ENCODE results near the gene LDB3. TPM values are rescaled to one million over a fixed set of nuclear protein-coding genes. Genes with fewer than 3 reads are reported as not detected.

LDB3 gene
- total and polyA plus RNA-seq, 3 donors from 2014 or later: 2.7 to 20.3 (median 3.6) TPM

DNA sequence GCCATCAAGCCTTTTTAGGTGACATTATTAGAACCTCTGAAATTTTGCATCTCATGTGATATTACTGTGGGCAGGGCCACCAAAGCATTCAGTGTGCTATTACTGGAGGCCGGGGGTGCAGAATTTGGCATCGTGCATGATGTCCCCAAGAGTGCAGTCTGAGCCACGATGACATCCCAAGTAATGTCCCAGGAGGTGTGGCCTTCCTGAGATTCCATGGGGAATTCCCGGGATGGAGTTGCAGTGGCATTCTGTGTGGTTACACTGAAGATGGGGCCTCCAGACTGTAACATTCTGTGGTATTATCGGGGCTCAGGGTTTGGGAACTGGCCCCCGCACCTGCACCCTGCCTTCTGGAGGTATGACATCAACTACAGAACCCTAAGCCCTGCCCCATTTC is 9.1 kb downstream of the LDB3 start:
- no peaks in the 10 kb centered on the region for H3K9me3 ChIP-seq
- intact Hi-C loops (cut with DNase I; ENCODE audit: low total_unique reads): no loop called here
- H3K27ac ChIP-seq: no peak overlapping the region
- 80 to 89% methylated on average over 2 to 6 of the region's 6 CpGs for WGBS, 2 donors
- no peaks in the 10 kb centered on the region for H3K36me3 ChIP-seq (ENCODE audit: low read depth, missing control alignments)
- no peak for DNase-seq
- TF ChIP-seq, protein P1, sequence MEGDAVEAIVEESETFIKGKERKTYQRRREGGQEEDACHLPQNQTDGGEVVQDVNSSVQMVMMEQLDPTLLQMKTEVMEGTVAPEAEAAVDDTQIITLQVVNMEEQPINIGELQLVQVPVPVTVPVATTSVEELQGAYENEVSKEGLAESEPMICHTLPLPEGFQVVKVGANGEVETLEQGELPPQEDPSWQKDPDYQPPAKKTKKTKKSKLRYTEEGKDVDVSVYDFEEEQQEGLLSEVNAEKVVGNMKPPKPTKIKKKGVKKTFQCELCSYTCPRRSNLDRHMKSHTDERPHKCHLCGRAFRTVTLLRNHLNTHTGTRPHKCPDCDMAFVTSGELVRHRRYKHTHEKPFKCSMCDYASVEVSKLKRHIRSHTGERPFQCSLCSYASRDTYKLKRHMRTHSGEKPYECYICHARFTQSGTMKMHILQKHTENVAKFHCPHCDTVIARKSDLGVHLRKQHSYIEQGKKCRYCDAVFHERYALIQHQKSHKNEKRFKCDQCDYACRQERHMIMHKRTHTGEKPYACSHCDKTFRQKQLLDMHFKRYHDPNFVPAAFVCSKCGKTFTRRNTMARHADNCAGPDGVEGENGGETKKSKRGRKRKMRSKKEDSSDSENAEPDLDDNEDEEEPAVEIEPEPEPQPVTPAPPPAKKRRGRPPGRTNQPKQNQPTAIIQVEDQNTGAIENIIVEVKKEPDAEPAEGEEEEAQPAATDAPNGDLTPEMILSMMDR (IDR thresholded peaks at IDR 0.05): no peak
- TF ChIP-seq POLR2A (IDR thresholded peaks at IDR 0.05): no peak
- H3K27me3 ChIP-seq: no peaks in the 10 kb centered on the region
- no peak overlapping the region for H3K4me3 ChIP-seq
- H3K4me1 ChIP-seq: peaks cover 12% of the 10 kb centered on the region

DNA sequence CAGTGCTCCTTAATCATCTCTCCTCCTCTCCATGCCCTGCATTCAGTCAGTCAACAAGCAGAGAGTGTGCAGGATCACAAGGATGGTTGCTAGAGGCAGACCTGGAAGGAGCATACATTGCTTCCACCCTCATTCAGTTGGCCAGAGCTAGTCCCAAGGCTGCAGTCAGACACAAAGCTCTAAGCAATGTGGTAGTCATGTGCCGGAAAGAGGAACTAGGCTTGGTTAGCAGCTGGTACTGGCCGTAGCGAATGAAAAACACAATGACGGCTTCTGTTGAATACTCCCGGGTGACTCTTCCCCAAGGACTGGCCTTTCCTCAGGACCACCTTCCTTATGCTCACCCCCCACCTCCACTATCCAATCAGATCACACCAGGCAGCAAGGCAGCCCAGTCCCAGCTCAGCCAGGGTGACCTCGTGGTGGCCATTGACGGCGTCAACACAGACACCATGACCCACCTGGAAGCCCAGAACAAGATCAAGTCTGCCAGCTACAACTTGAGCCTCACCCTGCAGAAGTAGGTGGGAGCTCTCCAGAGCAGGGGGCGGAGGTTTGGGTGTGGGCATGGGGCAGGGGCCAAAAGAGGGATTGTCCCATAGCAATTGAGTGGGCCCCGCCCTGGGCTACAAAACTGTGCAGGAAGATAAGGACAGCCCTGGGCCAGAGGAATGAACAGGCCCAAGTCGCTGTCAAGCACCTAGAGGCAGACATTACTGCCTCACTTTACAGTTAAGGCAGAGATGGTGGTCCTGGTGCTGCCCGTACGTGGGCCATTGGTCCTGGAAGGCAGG is 10.9 kb downstream of the LDB3 start:
- Histone ChIP-seq H3K27me3 (no peaks in the 10 kb centered on the region), H3K27ac (no peak overlapping the region), H3K9me3 (no peaks in the 10 kb centered on the region), H3K4me1 (peaks cover 4% of the 10 kb centered on the region), H3K4me3 (no peak overlapping the region), H3K36me3 (ENCODE audit: low read depth, missing control alignments) (no peaks in the 10 kb centered on the region)
- DNase-seq: no peak
- intact Hi-C loops (cut with DNase I; ENCODE audit: low total_unique reads): no loop called here
- TF ChIP-seq, protein P1 (IDR thresholded peaks at IDR 0.05): no peak
- TF ChIP-seq POLR2A (IDR thresholded peaks at IDR 0.05): no peak
- WGBS, 2 donors: 89 to 96% methylated on average over 12 to 13 of the region's 13 CpGs

DNA sequence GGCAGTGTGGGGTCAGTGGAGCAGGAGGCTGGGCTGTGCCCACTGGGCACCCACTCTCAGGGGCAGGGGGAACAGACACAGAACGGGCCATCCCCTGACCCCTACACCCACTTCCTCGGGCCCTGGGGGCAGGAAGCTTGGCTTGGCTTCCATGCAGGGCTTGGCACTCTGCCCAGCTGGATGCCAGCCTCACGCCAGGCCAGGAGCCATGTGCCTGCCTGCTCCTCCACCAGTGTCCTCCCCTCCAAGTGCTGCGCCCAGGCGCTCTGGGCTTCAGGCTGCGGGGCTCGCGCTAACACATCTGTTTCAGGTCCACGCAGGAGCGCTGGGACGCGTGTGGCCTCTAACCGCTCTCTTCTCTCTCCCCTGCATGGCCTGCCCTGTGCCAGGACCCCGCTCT is 12.7 kb downstream of the LDB3 start:
- Histone ChIP-seq H3K27ac (no peak overlapping the region), H3K36me3 (ENCODE audit: low read depth, missing control alignments) (no peaks in the 10 kb centered on the region), H3K27me3 (no peaks in the 10 kb centered on the region), H3K4me3 (no peak overlapping the region), H3K4me1 (peaks cover 11% of the 10 kb centered on the region), H3K9me3 (no peaks in the 10 kb centered on the region)
- intact Hi-C loops (cut with DNase I; ENCODE audit: low total_unique reads): no loop called here
- no peak for TF ChIP-seq POLR2A (IDR thresholded peaks at IDR 0.05)
- TF ChIP-seq, protein P1 (IDR thresholded peaks at IDR 0.05): no peak
- WGBS, 2 donors: 89 to 91% methylated on average over 9 to 14 of the region's 14 CpGs
- DNase-seq: peak; percentile 37

DNA sequence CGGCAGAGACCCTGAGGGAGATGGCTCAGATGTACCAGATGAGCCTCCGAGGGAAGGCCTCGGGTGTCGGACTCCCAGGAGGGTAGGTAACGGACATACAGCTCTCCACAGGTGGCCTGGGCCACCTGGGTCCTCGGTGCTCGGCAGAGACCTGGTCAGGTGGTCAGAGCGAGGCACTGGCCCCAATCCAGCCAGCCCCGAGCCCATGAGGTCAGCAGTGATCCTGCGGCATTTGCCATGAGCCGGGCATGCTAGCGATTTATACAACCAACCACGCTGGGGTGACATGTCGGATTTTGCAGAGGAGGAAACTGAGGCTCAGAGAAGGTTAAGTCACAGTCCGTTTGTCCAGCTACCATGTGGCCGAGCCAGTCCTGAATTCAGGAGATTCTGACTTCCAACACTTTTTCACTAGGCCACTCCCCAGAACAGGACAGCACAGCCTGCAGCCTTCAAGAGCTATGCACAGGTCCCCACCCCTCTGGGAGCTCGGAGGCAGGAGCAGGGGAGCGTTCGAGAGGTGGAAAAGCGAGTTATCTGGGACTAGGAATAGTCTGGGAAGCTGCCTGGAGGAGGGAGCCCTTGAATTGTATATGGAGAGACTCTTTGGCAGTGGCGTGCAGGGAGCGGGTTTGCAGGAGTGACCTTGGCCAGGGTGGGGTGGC is 13.5 kb downstream of the LDB3 start:
- Histone ChIP-seq H3K4me3 (no peak overlapping the region), H3K36me3 (ENCODE audit: low read depth, missing control alignments) (no peaks in the 10 kb centered on the region), H3K4me1 (peaks cover 11% of the 10 kb centered on the region), H3K9me3 (no peaks in the 10 kb centered on the region), H3K27me3 (no peaks in the 10 kb centered on the region), H3K27ac (no peak overlapping the region)
- WGBS, 2 donors: 79 to 88% methylated on average over 8 to 22 of the region's 22 CpGs
- intact Hi-C loops (cut with DNase I; ENCODE audit: low total_unique reads): no loop called here
- TF ChIP-seq POLR2A (IDR thresholded peaks at IDR 0.05): no peak
- TF ChIP-seq, protein P1 (IDR thresholded peaks at IDR 0.05): no peak
- DNase-seq: no peak
